ENCODE measurements around the gene TMEM258.

- no peak for TF ChIP-seq CTCF (IDR thresholded peaks at IDR 0.05)
- no peak for TF ChIP-seq POLR2AphosphoS5 (IDR thresholded peaks at IDR 0.05)
- no peak for TF ChIP-seq POLR2A (IDR thresholded peaks at IDR 0.05)
These were observed 9.6 kb downstream of the TMEM258 start for GRCh38 chr11:61782841-61783240.

All from transverse colon (tissue), 4 donors.